Amniotic epithelial cell (primary cell): ENCODE data around the gene ZDHHC9.
A peak's percentile ranks its signal among the peaks of the same experiment; 100 is the strongest.
"Not testable (repeated sequence)": the region's sequence is repeated elsewhere in the genome, so short reads cannot be mapped to it uniquely, and the experiment has no call there.

Source experiments
- DNase-seq: peaks from one replicate; pipeline ENCODE4 v3.0.0-alpha.2; 2010; ENCODE audit warnings: low read depth

The ZDHHC9 gene

DNA sequence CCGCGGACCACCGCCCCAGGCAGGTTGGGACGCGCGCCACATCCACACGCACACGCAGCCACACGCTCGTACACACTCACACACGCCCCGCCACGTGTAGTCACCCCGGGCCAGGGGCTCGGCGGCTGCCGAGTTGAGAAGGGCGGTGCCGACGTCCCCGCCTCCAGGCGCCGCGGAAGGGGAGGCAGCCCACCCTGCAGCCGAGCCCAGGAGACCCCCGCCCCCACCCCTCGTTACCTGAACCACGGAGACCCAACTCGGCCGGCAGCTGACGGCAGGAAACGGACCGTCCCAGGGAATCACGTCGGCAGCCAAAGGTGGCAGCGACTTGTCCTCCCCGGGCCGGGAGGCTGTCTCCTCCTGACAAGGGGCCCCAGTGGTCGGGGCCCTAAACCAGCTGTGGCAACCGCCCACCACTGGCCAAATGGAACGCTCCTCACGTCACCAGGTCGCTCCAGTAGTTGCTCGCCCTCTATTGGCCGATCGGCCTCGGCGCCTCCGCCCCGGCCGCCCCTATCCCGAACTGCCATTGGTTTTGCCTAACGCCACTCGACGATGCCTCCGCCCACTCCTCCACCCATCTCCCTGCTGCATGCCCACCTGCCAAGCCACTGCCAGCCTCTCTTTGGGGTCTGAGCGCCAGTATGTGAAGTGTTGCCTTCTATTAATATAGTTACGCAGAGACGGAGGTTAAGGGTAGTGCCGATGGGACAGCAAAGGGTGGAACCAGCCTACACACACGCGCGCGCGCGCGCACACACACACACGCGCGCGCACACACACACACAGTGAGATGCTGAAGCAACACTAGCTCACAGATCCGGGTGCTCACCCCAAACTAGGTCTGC lies at the start of gene ZDHHC9:
TSS of gene ZDHHC9 (minus strand) at position 428 of the 848 bp plus-strand sequence. CDS start 1,941 bp downstream, outside the sequence.
- peak; percentile 77 for DNase-seq

DNA sequence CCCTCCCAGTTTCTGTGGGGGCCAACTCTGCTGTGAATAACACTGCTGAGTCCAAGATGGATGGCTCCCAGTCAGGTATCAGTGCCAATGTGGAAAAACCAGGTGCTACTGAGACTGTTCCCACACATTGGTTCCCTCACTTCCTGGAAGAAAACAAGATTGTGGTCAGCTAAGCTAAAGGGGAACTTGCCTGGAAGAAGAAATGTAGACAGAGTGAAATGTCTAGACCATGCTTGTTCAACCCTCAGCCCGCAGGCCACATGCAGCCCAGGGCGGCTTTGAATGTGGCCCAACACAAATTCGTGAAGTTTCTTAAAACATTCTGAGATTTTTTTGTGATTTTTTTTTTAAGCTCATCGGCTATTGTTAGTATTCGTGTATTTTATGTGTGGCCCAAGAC lies 33.7 kb upstream of the ZDHHC9 start:
- DNase-seq = no peak

DNA sequence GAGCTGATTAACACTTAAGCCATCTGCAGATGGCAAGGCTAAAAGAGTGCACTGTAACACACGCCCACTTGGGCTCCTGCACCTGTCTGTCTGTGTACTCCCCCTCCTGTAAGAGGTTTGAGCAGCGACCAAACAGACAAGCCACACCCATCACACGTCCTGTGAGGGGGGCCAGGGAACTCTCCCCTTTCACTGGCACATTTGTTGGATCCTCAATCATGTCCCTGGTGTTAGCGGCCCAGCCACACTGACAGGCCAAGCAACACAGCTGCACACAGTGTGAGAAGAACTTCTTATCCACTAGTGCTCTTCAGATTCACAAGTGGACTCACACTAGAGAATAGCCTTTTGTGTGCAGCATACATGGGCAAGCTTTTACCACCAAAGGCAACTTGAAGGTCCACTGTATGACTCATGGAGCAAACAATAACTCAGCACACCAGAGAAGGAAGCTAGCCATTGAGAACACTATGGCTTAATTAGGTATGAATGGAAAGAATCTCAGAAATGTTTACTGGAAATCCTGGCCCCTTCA lies 33.2 kb upstream of the ZDHHC9 start:
- peak; percentile 12 for DNase-seq

DNA sequence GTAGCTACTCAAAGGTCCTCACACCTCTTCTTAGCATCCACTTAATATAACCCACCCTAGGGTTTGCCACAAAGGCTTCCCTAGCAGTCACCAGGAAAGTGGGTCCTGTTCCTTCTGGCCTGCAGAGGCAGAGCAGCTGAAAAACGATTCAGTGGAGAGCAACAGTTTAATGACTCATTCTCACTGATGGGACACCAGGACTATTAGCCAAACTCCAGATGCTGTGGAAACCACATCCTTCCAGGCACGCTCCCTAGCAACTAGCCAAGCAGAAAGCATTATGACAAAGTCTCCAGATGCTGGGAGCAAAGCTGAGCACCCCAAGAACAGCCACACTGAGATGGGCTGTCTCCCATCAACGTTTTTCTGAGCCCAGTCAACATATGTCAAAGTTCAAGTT lies 32.0 kb upstream of the ZDHHC9 start:
- DNase-seq = peak; percentile 54

DNA sequence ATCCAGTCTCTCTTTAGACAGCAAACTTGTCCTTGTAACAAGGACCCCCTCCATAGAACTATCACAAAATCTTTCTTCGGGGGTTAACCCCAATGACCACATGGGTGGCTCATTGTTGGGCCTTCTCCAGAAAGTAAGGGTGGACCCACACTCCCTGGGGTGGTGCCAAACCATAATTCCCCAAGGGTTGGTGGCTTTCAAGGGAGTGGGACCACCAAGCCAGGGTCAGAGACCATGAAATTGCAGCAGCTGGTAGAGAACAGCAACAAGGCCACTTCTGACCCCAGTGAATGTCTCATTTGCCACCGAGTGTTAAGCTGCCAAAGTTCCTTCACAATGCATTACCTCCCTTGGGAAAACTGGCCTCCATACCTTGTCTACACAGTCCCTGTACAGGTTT lies 28.8 kb upstream of the ZDHHC9 start:
- no peak for DNase-seq

DNA sequence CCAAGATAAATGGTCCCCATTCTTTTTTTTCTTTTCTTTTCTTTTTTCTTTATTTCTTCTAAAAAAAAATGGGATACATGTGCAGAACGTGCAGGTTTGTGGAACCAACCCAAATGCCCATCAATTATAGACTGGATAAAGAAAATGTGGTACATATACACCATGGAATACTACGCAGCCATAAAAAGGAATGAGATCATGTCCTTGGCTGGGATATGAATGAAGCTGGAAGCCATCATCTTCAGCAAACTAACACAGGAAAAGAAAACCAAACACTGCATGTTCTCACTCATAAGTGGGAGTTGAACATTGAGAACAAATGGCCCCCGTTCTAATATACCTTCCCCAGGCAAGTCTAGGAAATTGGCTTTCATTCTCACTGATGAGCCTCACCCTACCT lies 22.6 kb upstream of the ZDHHC9 start:
- DNase-seq = not testable (repeated sequence)

DNA sequence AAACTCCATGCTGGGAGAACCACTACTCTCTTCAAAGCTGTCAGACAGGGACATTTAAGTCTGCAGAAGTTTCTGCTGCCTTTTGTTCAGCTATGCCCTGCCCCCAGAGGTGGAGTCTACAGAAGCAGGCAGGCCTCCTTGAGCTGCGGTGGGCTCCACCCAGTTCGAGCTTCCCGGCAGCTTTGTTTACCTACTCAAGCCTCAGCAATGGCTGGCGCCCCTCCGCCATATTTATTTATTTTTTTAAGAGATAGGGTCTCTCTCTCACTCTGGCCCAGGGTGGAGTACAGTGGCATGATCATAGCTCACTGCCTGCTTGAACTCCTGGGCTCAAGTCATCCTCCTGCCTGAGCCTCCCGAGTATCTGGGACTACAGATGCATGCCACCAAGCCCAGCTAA lies 15.4 kb upstream of the ZDHHC9 start:
- DNase-seq = not testable (repeated sequence)

DNA sequence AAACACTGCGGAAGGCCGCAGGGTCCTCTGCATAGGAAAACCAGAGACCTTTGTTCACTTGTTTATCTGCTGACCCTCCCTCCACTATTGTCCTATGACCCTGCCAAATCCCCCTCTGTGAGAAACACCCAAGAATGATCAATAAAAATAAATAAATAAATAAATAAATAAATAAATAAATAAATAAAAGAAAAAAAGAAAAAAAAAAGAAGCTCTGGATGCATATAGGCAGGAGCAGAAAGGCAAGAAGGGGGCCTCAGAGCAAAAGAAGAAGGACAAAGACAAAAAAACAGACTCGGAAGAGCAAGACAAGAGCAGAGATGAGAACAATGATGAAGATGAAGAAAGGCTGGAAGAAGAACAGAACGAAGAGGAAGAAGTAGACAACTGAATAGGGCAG lies 8.1 kb upstream of the ZDHHC9 start:
- not testable (repeated sequence) for DNase-seq

DNA sequence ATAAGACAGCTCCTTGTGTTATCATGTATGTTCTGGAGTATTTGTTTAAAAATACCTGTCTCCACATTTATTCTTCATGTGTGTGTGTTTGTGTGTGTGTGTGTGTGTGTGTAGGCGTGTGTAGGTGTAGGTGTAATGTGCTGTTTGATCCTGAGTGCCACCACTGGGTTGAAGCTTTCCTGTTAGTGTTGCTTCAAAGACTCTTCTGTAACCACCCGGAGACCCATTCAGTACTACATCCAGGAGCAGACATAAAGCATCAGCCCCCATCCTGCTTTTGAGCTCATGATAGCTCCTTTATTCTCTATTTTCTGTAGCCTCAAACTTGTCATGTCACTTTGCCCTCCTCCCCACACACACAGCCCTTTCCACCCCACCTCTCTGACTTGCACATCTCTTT lies 3.0 kb upstream of the ZDHHC9 start:
- DNase-seq = no peak

DNA sequence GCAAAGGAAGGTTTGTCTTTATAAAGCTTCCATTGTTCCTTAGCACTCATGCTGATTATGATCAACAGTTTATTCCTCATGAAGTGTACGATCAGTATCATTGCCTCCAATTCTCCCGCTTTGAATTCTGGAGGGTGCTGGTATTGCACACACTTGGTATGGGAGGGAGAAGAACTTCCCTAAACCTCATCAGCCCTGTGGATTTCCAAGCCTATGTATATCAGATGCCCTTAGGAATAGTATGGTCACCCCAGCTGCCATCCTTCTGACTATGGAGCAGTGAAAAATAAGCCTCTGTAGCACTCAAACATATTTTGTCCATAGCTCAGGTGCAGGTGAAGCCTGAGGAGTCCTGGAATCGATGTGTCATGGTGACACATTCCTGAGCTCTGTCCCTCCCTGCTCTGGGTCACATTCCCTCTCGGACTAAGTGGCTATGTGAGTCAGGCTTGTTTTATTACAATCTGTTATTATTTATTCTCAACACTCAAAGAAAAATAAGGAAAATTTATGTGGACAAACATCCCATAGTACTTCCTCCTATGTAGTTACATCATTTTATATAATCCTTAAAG lies 2.0 kb upstream of the ZDHHC9 start:
- DNase-seq = no peak

DNA sequence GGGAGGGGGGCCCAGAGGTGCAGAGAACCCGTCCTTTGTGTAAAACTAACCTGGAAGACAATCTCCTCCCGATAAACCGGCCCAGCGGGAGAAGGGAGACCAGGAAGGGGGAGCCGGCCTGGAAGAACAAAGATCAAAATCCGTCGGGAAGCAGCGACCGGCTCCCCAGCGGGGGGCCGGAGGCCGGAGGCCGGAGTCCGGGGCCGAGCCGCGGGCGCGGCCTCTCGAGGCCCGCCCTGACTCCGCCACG lies 552 bp downstream of the ZDHHC9 start:
- no peak for DNase-seq

DNA sequence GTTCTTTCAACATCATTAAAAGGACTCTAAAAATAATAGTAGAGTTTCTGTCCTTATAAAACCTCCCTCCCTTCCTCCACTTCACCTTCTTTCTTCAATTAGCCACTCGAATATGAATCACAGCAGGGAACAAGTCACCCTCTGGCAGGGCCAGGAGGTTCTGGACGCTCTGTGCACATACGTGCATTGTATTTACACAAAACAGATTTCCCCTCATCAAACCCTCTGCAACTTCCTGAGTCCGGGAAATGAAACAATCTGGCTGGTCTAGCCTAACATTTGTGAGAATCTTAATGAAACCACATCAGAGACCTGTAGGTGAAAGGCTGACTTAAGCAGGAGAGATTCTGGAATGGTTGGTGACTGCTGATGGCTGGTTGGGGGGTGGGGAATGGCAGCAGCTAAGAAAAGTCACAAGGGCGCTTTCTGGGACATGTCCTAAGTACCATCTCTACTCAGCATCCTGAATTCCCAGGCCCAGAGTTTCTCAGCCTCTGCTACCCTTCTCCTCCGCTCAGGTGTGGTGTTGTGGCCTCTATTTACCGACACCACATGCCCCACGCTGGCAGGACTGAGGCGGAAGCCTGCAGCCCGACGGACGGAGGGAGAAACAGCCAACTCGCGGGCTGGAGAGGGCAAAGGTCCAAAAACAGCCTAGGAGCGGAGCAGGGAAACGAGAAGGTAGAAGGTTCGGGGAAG lies 1.0 kb downstream of the ZDHHC9 start:
- DNase-seq = no peak

DNA sequence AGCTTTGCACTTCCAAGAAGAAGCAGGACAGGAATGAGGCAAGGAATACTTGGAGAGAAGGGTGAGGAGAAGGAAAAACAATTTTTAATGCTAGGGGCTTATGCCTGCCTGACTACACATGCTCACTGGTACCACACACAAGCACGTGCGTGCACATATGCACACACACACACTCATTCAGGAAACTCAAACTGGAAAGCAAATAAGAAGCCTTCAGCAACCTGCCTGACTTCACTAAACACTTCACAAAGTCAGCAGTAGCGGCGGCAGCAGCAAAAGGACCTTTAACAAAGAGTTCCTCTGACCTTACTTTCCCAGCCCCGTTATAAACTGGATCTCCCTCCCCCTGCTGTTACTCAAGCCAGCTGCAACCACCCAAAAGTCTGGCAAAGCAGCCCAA lies 3.3 kb downstream of the ZDHHC9 start:
- DNase-seq = no peak

DNA sequence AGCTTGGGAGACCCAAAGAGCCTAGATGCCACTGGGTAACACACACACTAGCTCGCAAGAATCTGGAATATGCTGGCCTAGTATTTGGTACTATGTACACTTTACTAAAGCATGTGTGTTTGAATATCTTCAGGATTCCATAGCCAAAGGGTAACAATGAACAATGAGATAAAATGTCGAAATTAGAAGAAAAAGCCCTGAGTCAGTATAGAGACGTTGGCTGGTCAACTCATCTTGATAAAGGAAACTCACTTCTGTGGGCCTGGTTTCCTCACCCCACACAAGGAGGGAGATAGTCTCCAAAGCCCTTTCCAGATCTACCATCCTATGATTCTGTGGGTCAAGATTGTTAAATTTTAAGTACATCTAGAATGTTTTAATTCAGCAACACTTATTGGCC lies 6.9 kb downstream of the ZDHHC9 start:
- DNase-seq = no peak

DNA sequence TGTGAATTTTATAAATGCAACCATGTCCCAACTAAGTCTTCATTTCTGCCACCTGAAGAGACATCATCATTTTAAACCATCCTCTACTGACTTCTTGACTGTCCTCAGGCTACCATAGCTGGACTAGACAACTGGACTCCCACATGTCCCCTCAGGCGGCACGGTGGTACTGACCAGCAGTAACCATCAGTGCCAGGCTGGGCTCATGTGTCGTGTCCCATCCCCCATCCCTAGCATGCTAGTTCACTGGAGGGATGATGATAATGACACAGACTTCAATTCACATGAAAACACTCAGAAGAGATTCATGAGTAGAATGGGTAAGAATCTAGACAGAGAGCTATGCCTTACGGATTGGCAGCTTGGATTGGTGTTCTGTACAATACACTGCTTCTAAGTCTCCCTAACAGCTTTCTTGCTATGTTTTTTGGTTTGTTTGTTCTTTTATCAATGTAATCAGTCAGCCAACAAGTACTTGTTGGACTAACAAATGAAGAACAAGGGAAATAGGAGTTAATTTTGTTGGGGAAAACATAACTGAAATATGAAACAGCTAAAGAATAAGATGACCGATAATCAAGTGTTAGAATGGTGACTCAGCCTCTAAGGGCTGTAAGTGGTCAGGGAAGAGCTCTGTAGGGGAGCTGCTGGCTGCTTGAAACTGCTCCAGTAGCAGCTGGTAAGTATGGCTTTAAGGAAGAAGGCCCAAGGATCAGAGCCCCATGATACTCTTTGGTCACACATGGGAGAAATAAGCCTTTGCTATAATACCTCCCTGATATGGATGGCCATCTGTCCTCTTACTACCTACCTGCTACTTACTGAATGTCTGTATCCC lies 10.3 kb downstream of the ZDHHC9 start:
- peak; percentile 58 for DNase-seq

DNA sequence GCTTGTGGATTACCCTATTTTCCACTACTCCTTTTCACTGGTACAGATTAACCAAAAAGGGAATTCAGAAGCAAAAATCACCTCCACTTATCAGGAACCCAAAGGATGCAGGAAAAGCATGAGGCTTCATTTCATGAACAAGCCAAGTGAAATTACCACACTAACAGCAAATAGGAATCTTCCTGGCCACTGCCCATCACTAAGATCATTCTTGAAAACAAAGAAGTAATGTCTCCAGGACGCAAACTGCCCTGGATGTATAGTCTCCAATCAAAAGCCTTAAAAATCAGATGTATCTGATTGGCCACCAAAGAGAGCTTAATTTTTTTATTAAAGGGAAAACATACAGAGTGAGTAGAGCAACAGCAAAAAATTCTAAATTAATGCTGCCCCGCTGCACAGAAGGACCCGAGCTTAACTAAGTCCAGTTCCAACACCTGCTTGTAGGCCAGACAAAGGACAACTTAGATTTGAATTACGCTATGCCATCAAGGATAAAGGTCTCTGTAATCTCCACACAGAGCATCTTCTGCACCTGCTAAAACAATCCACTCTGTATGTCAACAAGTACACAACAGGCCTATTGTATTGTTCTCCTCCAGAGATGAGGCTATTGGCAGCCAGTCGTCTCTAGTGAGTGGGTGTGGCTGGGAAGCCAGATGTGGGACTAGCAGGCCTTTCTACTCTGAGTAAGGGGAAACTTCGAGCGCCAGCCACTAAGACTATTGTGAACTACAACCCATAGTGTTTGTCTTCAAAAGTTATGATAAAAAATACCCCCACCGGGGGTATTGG lies 12.4 kb downstream of the ZDHHC9 start:
- no peak for DNase-seq

DNA sequence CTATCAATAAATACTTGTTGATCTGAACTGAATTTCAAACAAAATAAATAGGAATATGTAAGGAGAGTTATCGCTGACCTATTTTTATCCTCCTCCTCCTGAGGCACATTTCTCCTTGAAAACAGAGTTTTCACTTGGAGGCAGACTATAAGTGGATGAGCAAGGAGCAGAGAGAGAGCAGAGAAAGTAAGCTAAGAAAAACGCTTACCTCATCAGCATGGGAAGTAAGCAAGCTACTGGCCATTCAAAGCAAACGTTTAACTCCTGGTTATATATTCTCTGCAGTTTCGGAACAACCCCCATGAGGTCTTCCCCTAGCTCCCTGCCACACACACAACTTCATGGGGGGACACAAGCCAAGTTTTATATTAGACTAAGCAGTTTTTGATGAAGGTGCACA lies 13.2 kb downstream of the ZDHHC9 start:
- no peak for DNase-seq

DNA sequence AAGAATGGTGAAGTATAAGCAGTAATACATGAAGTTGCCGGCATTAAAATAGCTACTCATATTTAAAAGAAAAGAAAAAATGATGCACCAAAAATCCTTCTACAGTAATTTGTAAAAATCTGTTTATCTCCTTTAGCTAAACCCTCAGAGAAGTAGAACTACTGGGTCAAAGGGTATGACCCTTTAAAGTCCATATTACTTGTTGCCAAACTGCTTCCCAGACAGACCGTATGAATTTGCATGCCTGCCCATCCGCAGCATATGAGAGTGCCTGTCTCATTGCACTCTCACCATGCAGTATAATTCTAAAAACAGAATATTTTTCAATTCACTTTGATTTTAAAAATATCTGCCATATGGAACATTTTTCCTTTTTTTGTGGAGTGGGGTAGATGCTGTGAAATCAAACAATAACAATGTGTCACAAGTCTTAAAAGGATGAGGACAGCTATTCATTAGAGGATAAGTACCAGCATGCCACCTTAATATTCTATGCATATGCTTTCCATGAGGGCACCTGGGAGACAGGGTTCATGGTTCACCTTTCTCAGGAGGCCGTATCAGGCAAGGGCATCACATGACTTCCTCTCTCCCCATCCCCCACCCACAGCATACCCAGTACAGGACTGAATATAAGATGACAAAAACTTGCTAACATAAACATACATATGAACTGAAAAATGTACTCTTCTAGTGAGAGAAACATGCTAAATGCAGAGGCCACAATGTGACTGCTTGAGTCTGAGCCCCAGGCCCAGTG lies 17.8 kb downstream of the ZDHHC9 start:
- DNase-seq = no peak

DNA sequence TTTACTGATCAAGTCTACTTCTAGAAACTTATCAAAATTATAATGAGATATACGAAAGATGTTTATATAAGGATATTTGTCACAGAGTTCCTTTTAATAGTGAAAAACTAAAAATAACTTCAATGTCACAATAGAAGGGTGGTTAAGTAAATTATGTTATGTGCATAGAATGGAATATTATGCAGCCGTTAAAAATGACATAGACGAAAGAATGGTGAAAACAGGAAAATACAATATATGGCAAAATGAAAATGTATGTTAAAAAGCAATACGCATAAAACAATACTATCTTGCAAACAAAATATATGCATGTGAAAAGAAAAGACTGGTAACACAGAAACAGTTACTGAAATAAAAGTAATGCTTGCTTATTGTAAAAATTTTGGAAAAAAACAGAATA lies 19.1 kb downstream of the ZDHHC9 start:
- DNase-seq = no peak

DNA sequence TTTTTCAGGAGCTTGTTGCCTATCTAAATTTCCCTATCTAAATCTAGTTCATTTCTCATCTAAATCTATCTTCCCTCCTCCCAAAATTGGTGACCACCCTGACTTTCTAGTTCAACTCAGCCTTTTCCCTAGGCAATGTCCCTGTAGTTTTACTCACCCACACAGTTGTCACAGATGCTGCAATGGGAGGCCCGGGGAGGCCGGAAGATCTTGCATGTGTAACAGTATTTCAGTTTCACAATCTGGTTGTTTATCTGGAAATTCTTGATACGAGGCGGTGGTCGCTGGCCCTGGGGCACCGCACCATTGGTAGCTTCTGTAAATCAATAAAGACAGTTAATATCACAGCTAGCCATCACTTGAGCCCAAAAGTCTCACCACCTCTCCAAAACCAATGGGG lies 20.2 kb downstream of the ZDHHC9 start:
- DNase-seq = no peak

DNA sequence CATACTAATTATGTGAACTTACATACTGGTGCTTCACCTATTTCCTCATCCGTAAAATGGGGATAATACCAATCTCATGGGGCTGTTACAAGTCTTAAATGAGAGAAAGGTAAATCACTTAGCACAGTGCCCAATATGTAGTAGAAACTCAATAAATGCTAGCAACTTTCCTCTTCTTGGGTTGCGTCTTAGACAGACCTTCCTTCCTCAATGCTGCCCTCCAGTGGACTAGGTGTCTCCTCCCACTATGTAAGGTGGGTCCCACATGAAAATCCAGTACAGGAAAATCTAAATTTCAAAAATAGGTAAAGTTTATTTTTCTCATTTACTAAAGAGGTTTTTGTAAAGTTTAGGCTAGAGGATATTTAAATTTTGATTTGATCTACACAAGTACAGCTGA lies 20.6 kb downstream of the ZDHHC9 start:
- peak; percentile 38 for DNase-seq
